HepG2 (cell line): ENCODE results near the gene SPOP. TPM values are rescaled to one million over a fixed set of nuclear protein-coding genes. Genes with fewer than 3 reads are reported as not detected.
A peak's percentile ranks its signal among the peaks of the same experiment; 100 is the strongest.

Source experiments
- DPF2 ChIP-seq: sonication (generic); formaldehyde crosslinking; IDR thresholded peaks from 2 replicates; pipeline ENCODE4 v1.4.0; 2020; ENCODE audit warnings: mild to moderate bottlenecking, low read depth, missing genetic modification reagents, borderline replicate concordance
- ERF ChIP-seq: IDR thresholded peaks from 2 replicates; pipeline ENCODE4 v1.6.1; 2018; ENCODE audit warnings: missing biosample characterization, missing genetic modification reagents
- HCFC1 ChIP-seq: fragments of 150-350 bp; IDR thresholded peaks from 2 replicates; pipeline ENCODE4 v1.6.1; 2014; ENCODE audit warnings: low read depth, low read length
- HOXD1 ChIP-seq: sonication (generic); formaldehyde crosslinking; IDR thresholded peaks from 2 replicates; pipeline ENCODE4 v1.5.0; 2020; ENCODE audit warnings: missing genetic modification reagents
- JUN ChIP-seq: sonication (generic); formaldehyde crosslinking; IDR thresholded peaks from 2 replicates; pipeline ENCODE4 v1.4.0; 2020; ENCODE audit warnings: mild to moderate bottlenecking, missing genetic modification reagents
- KLF13 ChIP-seq: sonication (generic); formaldehyde crosslinking; IDR thresholded peaks from 2 replicates; pipeline ENCODE4 v1.4.0; 2020; ENCODE audit warnings: mild to moderate bottlenecking, missing genetic modification reagents
- MED1 ChIP-seq: sonication (generic); formaldehyde crosslinking; IDR thresholded peaks from 2 replicates; pipeline ENCODE4 v1.4.0; 2020; ENCODE audit warnings: missing genetic modification reagents
- TARDBP ChIP-seq: sonication (generic); formaldehyde crosslinking; IDR thresholded peaks from 2 replicates; pipeline ENCODE4 v1.8.0; 2022; ENCODE audit warnings: mild to moderate bottlenecking, missing genetic modification reagents
- TP53 ChIP-seq: sonication (generic); formaldehyde crosslinking; conservative IDR thresholded peaks from 2 replicates; pipeline ENCODE4 v1.4.0; 2020; ENCODE audit warnings: missing genetic modification reagents
- ZFYVE20 ChIP-seq: sonication (generic); formaldehyde crosslinking; IDR thresholded peaks from 2 replicates; pipeline ENCODE4 v1.8.0; 2023; ENCODE audit warnings: low read depth, mild to moderate bottlenecking, moderate library complexity, missing genetic modification reagents, borderline replicate concordance
- ZNF121 ChIP-seq: sonication (generic); formaldehyde crosslinking; IDR thresholded peaks from 2 replicates; pipeline ENCODE4 v1.5.0; 2020; ENCODE audit warnings: mild to moderate bottlenecking, missing genetic modification reagents
- ZNF367 ChIP-seq: sonication (generic); formaldehyde crosslinking; IDR thresholded peaks from 2 replicates; pipeline ENCODE4 v1.4.0; 2020; ENCODE audit warnings: missing genetic modification reagents, borderline replicate concordance
- ZNF530 ChIP-seq: sonication (generic); formaldehyde crosslinking; IDR thresholded peaks from 2 replicates; pipeline ENCODE4 v1.5.0; 2020; ENCODE audit warnings: low read depth, mild to moderate bottlenecking, missing genetic modification reagents
- ZNF605 ChIP-seq: sonication (generic); formaldehyde crosslinking; IDR thresholded peaks from 2 replicates; pipeline ENCODE4 v1.8.0; 2022; ENCODE audit warnings: mild to moderate bottlenecking, missing genetic modification reagents
- polyA plus RNA-seq, 8 experiments: library from polyadenylated mRNA; depleted of rRNA in 3 of 8; stranded (reverse) in 7 of 8; unstranded in 1 of 8; fragments of >200 nt; fragmentation: Illumina TruSeq in 4 of 8; extraction: Trizol in 4 of 8; gene quantifications; 2 replicates each; pipeline versions ENCODE4 v1.2.1 to v1.2.3, GENCODE V29; 2011 to 2016; ENCODE audit warnings: low read depth in 4 of 8, missing spikeins in 1 of 8, mixed read lengths in 1 of 8; ENCODE audit not compliant: insufficient read depth in 1 of 8
- total RNA-seq, 5 experiments: library from RNA; depleted of rRNA; stranded (reverse); fragments of >200 nt; fragmentation: Illumina TruSeq; extraction: Trizol; gene quantifications; 2 replicates each; pipeline ENCODE4 v1.2.3, GENCODE V29; 2016; ENCODE audit warnings: low read depth in 1 of 5
- TF ChIP-seq, protein P1 (sequence below): sonication (generic); formaldehyde crosslinking; IDR thresholded peaks from 2 replicates; pipeline ENCODE4 v1.5.0; 2020; ENCODE audit warnings: missing genetic modification reagents
- TF ChIP-seq, protein P2 (sequence below): sonication (generic); IDR thresholded peaks from 2 replicates; pipeline ENCODE4 v1.6.1; 2016; ENCODE audit warnings: low read depth, borderline replicate concordance
- TF ChIP-seq, protein P3 (sequence below): sonication (generic); formaldehyde crosslinking; IDR thresholded peaks from 2 replicates; pipeline ENCODE4 v1.8.1; 2023; ENCODE audit warnings: mild to moderate bottlenecking, inconsistent platforms, moderate library complexity, missing genetic modification reagents, borderline replicate concordance
- TF ChIP-seq, protein P4 (sequence below): sonication (generic); formaldehyde crosslinking; IDR thresholded peaks from 2 replicates; pipeline ENCODE4 v1.4.0; 2020; ENCODE audit warnings: mild to moderate bottlenecking, missing genetic modification reagents
- TF ChIP-seq, protein P5 (sequence below): conservative IDR thresholded peaks from 2 replicates; pipeline ENCODE4 v1.6.1; 2018; ENCODE audit warnings: missing genetic modification reagents
- TF ChIP-seq, protein P6 (sequence below): sonication (generic); formaldehyde crosslinking; IDR thresholded peaks from 2 replicates; pipeline ENCODE4 v1.8.0; 2022; ENCODE audit warnings: mild to moderate bottlenecking, missing genetic modification reagents; ENCODE audit not compliant: insufficient replicate concordance

The SPOP gene
- total and polyA plus RNA-seq, 2 of the 13 experiments (the other 11 are each of a cell fraction or from before 2014, with no cell fraction given): 52.8 to 60.8 TPM

DNA sequence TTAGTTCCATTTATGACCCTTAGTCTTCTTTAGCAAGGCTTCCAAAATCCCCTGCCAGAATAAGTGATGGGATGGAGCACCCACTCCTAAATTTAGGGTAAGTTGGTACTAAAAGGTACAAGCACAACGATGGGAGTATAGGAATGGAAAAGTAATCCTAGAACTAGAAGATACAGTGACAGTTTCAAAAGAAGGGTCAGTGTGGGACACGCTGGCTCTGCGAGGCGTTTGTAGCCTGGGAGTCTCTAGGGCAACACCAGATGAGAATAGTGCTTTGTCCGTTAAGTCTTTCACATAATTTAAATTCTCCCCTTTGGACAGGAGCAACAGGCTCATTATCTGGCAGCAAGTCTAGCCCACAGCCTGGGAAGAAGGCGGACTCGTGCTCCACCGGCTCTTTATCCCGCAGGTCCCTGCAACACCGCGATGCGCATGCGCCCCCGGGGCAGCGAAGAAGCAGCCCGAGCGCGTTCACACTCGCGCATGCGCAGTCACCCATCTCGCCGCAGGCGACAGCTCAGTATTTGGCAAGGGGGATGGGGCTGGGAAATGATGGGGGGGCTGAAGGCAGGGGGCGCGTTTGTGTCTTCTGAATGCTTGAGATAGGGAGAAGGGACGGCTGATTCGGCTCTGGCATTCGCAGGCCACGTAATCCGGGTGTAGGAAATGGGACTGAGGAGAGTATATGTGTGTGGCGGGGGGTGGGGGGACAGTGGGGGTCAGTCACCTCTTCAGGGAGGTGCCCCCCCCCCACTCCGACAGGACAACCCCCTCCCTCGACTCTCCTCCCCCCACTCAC, 564 bp downstream of the SPOP start (continued):
- TF ChIP-seq ZFYVE20 (CRISPR knock-in tag) (no peak), MED1 (CRISPR knock-in tag) (0 out of 2 replicates have a peak, but pooled peaks have one; percentile 13), DPF2 (no peak), KLF13 (CRISPR knock-in tag) (no peak), HOXD1 (CRISPR knock-in tag) (no peak), TARDBP (CRISPR knock-in tag) (no peak), ZNF121 (CRISPR knock-in tag) (0 out of 2 replicates have a peak, but pooled peaks have one; percentile 3), ERF (CRISPR knock-in tag) (no peak; the same call in 1 of the 2 replicates), ZNF530 (CRISPR knock-in tag) (no peak), TP53 (0 out of 2 replicates have a peak, but pooled peaks have one; percentile 19), HCFC1 (0 out of 2 replicates have a peak, but pooled peaks have one; percentile 27), ZNF605 (CRISPR knock-in tag) (peak; percentile 20; the same call in 1 of the 2 replicates), JUN (0 out of 2 replicates have a peak, but pooled peaks have one; percentile 2), ZNF367 (CRISPR knock-in tag) (no peak)
- TF ChIP-seq, protein P1, sequence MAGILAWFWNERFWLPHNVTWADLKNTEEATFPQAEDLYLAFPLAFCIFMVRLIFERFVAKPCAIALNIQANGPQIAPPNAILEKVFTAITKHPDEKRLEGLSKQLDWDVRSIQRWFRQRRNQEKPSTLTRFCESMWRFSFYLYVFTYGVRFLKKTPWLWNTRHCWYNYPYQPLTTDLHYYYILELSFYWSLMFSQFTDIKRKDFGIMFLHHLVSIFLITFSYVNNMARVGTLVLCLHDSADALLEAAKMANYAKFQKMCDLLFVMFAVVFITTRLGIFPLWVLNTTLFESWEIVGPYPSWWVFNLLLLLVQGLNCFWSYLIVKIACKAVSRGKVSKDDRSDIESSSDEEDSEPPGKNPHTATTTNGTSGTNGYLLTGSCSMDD: no peak
- TF ChIP-seq, protein P2, sequence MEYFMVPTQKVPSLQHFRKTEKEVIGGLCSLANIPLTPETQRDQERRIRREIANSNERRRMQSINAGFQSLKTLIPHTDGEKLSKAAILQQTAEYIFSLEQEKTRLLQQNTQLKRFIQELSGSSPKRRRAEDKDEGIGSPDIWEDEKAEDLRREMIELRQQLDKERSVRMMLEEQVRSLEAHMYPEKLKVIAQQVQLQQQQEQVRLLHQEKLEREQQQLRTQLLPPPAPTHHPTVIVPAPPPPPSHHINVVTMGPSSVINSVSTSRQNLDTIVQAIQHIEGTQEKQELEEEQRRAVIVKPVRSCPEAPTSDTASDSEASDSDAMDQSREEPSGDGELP: no peak
- TF ChIP-seq, protein P3, sequence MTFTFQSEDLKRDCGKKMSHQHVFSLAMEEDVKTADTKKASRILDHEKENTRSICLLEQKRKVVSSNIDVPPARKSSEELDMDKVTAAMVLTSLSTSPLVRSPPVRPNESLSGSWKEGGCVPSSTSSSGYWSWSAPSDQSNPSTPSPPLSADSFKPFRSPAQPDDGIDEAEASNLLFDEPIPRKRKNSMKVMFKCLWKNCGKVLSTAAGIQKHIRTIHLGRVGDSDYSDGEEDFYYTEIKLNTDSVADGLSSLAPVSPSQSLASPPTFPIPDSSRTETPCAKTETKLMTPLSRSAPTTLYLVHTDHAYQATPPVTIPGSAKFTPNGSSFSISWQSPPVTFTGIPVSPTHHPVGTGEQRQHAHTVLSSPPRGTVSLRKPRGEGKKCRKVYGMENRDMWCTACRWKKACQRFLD (CRISPR knock-in tag): 0 out of 2 replicates have a peak, but pooled peaks have one; percentile 1
- TF ChIP-seq, protein P4, sequence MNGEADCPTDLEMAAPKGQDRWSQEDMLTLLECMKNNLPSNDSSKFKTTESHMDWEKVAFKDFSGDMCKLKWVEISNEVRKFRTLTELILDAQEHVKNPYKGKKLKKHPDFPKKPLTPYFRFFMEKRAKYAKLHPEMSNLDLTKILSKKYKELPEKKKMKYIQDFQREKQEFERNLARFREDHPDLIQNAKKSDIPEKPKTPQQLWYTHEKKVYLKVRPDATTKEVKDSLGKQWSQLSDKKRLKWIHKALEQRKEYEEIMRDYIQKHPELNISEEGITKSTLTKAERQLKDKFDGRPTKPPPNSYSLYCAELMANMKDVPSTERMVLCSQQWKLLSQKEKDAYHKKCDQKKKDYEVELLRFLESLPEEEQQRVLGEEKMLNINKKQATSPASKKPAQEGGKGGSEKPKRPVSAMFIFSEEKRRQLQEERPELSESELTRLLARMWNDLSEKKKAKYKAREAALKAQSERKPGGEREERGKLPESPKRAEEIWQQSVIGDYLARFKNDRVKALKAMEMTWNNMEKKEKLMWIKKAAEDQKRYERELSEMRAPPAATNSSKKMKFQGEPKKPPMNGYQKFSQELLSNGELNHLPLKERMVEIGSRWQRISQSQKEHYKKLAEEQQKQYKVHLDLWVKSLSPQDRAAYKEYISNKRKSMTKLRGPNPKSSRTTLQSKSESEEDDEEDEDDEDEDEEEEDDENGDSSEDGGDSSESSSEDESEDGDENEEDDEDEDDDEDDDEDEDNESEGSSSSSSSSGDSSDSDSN (CRISPR knock-in tag): no peak
- TF ChIP-seq, protein P5, sequence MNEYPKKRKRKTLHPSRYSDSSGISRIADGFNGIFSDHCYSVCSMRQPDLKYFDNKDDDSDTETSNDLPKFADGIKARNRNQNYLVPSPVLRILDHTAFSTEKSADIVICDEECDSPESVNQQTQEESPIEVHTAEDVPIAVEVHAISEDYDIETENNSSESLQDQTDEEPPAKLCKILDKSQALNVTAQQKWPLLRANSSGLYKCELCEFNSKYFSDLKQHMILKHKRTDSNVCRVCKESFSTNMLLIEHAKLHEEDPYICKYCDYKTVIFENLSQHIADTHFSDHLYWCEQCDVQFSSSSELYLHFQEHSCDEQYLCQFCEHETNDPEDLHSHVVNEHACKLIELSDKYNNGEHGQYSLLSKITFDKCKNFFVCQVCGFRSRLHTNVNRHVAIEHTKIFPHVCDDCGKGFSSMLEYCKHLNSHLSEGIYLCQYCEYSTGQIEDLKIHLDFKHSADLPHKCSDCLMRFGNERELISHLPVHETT (CRISPR knock-in tag): no peak; the same call in 1 of the 2 replicates
- TF ChIP-seq, protein P6, sequence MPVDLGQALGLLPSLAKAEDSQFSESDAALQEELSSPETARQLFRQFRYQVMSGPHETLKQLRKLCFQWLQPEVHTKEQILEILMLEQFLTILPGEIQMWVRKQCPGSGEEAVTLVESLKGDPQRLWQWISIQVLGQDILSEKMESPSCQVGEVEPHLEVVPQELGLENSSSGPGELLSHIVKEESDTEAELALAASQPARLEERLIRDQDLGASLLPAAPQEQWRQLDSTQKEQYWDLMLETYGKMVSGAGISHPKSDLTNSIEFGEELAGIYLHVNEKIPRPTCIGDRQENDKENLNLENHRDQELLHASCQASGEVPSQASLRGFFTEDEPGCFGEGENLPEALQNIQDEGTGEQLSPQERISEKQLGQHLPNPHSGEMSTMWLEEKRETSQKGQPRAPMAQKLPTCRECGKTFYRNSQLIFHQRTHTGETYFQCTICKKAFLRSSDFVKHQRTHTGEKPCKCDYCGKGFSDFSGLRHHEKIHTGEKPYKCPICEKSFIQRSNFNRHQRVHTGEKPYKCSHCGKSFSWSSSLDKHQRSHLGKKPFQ (CRISPR knock-in tag): no peak
